ENCODE measurements around the gene TH. TPM values are rescaled to one million over a fixed set of nuclear protein-coding genes. Genes with fewer than 3 reads are reported as not detected.

The TH gene
- total RNA-seq, 1 donor from 2014 or later, result not detected

- Histone ChIP-seq H3K36me3 (ENCODE audit: control insufficient read depth in 3 of 3, insufficient read depth in 3 of 3, low read length in 3 of 3) (peaks cover 5 to 8% (median 7%) of the 10 kb centered on the region in 3 donors), H3K9me3 (ENCODE audit: control insufficient read depth in 3 of 3, low read length in 3 of 3) (no peaks in the 10 kb centered on the region), H3K4me3 (ENCODE audit: low read length in 3 of 3) (peak overlapping the region; percentile 27 to 56 (median 52)), H3K27ac (ENCODE audit: low read depth, low read length) (no peak overlapping the region), H3K4me1 (ENCODE audit: control insufficient read depth in 3 of 3, insufficient read depth in 3 of 3, low read length in 3 of 3) (peaks cover 0 to 7% (median 7%) of the 10 kb centered on the region in 3 donors), H3K27me3 (ENCODE audit: control insufficient read depth in 3 of 3, insufficient read depth in 3 of 3, low read length in 3 of 3) (peaks cover 49 to 51% (median 50%) of the 10 kb centered on the region in 3 donors), H3K9ac (ENCODE audit: low read depth in 1 of 3, low read length in 3 of 3) (peak overlapping the region in 1 of 3 donors; percentile 8)
Observed at GRCh38 chr11:2136209-2136951, 35.2 kb downstream of the TH start.

DNA sequence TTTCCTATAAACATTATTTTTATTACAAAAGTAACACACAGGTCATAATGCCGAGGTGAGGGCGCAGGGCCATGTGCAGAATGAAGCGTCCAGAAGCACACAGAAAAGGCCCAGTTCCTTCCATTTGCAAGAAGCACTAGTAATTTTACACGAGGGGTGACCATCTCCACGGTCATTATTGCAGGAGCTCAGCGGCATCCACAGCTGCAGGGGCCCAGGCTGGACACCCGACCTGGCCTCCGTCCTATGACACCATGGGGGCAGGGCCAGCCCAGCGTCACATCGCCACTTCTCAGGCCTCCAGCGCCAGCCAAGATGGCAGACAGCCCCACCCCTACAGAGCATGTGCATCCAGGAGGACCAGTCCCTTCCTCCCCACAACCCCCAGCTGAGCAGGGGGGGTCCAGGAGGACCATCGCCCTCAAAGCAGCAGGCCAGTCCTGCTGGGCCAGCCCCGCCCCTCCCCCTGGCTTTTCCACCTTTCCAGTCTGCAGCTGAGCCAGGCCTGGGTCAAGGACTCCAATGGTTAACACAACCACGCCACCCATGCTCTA is 35.9 kb downstream of the TH start:
- peaks cover 5 to 10% (median 7%) of the 10 kb centered on the region in 3 donors for H3K36me3 ChIP-seq (ENCODE audit: control insufficient read depth in 3 of 3, insufficient read depth in 3 of 3, low read length in 3 of 3)
- H3K27me3 ChIP-seq (ENCODE audit: control insufficient read depth in 3 of 3, insufficient read depth in 3 of 3, low read length in 3 of 3), result peaks cover 44 to 46% (median 46%) of the 10 kb centered on the region in 3 donors
- H3K9me3 ChIP-seq (ENCODE audit: control insufficient read depth in 3 of 3, low read length in 3 of 3), result no peaks in the 10 kb centered on the region
- peaks cover 0 to 5% (median 5%) of the 10 kb centered on the region in 3 donors for H3K4me1 ChIP-seq (ENCODE audit: control insufficient read depth in 3 of 3, insufficient read depth in 3 of 3, low read length in 3 of 3)
- H3K4me3 ChIP-seq (ENCODE audit: low read length in 3 of 3), result peak overlapping the region in 1 of 3 donors; percentile 56
- H3K9ac ChIP-seq (ENCODE audit: low read depth in 1 of 3, low read length in 3 of 3), result no peak overlapping the region
- H3K27ac ChIP-seq (ENCODE audit: low read depth, low read length), result no peak overlapping the region

DNA sequence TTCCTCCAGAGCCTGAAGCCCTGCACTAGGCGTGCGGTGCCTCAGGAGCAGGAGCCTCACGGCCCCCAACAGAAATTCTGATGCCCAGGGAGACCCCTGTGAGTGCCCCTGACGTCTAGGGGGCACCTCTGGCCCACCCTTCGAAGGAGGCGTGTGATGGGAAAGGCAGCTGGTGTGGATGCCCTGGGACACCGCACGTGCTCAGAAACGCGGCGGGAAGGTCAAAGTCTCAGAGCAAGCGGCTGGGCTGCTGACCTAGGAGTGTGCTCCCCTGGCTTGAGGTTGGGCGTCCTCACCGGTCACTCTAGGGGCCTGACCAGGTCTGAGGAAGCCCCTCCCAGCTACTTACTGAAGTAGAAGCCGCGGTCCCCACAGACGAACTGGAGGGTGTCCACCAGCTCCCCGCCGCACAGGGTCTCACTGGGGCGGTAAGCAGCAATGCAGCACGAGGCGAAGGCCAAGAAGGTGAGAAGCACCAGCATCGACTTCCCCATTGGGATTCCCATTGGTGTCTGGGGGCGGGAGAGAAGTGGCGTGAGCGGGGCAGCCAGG is 36.5 kb downstream of the TH start:
- no peak overlapping the region for H3K4me3 ChIP-seq (ENCODE audit: low read length in 3 of 3)
- no peak overlapping the region for H3K27ac ChIP-seq (ENCODE audit: low read depth, low read length)
- no peaks in the 10 kb centered on the region for H3K9me3 ChIP-seq (ENCODE audit: control insufficient read depth in 3 of 3, low read length in 3 of 3)
- peaks cover 5 to 10% (median 7%) of the 10 kb centered on the region in 3 donors for H3K36me3 ChIP-seq (ENCODE audit: control insufficient read depth in 3 of 3, insufficient read depth in 3 of 3, low read length in 3 of 3)
- H3K9ac ChIP-seq (ENCODE audit: low read depth in 1 of 3, low read length in 3 of 3), result no peak overlapping the region
- H3K27me3 ChIP-seq (ENCODE audit: control insufficient read depth in 3 of 3, insufficient read depth in 3 of 3, low read length in 3 of 3), result peaks cover 40 to 44% (median 41%) of the 10 kb centered on the region in 3 donors
- H3K4me1 ChIP-seq (ENCODE audit: control insufficient read depth in 3 of 3, insufficient read depth in 3 of 3, low read length in 3 of 3), result peaks cover 0 to 4% (median 3%) of the 10 kb centered on the region in 3 donors

DNA sequence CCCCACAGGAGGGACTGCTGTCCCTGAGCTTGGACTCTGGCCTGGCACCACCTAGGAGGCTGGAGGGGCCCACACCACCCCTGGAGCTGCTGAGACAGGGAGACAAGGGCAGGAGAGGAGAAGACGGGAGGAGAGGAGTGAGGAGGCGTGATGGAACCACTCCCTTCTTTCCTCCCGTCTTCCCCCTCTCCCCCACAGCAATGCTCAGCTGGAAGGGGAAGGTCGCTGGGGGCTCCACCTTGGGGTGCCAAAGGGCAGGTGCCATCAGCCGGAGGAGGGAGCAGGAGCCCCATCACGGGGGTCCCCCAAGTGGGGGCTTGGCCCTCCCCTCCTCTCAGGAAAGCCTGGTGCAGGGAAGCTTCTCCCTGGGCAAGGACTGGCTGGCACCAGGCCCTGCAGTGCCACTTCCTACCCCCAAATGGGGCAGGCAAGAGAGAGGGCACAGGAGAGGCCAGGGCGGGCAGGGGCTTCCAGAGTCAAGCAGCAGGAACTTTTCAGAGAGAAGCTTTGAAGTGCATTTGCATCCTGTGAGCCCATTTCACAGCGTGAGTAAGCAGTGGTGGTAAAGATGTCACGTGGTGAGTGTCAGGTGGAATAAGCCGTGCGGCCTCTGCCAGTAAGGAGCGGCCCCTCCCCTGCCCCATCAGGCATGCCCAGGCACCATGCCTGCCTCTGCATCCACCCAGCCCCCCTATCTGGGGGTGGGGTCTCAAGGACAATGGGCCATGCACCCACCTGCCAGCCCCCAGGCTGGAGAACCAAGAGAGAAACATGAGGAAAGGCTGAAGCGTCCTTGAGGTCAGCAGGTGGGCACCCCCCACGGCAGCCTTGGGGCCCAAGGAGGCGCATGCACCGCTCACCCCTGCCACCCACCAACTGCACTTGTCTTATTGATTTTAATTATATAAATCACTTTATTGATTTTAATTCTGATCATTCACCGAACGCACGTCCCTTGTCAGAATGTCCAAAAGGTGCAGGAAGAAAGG is 37.3 kb downstream of the TH start:
- Histone ChIP-seq H3K27ac (ENCODE audit: low read depth, low read length) (no peak overlapping the region), H3K36me3 (ENCODE audit: control insufficient read depth in 3 of 3, insufficient read depth in 3 of 3, low read length in 3 of 3) (peaks cover 5 to 10% (median 7%) of the 10 kb centered on the region in 3 donors), H3K4me1 (ENCODE audit: control insufficient read depth in 3 of 3, insufficient read depth in 3 of 3, low read length in 3 of 3) (peaks cover 0 to 3% (median 2%) of the 10 kb centered on the region in 3 donors), H3K9me3 (ENCODE audit: control insufficient read depth in 3 of 3, low read length in 3 of 3) (no peaks in the 10 kb centered on the region), H3K4me3 (ENCODE audit: low read length in 3 of 3) (no peak overlapping the region), H3K27me3 (ENCODE audit: control insufficient read depth in 3 of 3, insufficient read depth in 3 of 3, low read length in 3 of 3) (peaks cover 33 to 42% (median 39%) of the 10 kb centered on the region in 3 donors), H3K9ac (ENCODE audit: low read depth in 1 of 3, low read length in 3 of 3) (no peak overlapping the region)

GRCh38 chr11:2133241-2134021 is 38.2 kb downstream of the TH start:
- H3K27me3 ChIP-seq (ENCODE audit: control insufficient read depth in 3 of 3, insufficient read depth in 3 of 3, low read length in 3 of 3), result peaks cover 33 to 46% (median 39%) of the 10 kb centered on the region in 3 donors
- no peak overlapping the region for H3K9ac ChIP-seq (ENCODE audit: low read depth in 1 of 3, low read length in 3 of 3)
- no peak overlapping the region for H3K4me3 ChIP-seq (ENCODE audit: low read length in 3 of 3)
- H3K4me1 ChIP-seq (ENCODE audit: control insufficient read depth in 3 of 3, insufficient read depth in 3 of 3, low read length in 3 of 3), result peaks cover 0 to 3% (median 2%) of the 10 kb centered on the region in 3 donors
- peaks cover 5 to 10% (median 7%) of the 10 kb centered on the region in 3 donors for H3K36me3 ChIP-seq (ENCODE audit: control insufficient read depth in 3 of 3, insufficient read depth in 3 of 3, low read length in 3 of 3)
- H3K27ac ChIP-seq (ENCODE audit: low read depth, low read length), result no peak overlapping the region
- H3K9me3 ChIP-seq (ENCODE audit: control insufficient read depth in 3 of 3, low read length in 3 of 3), result no peaks in the 10 kb centered on the region

GRCh38 chr11:2132874-2133240 is 38.8 kb downstream of the TH start:
- no peak overlapping the region for H3K27ac ChIP-seq (ENCODE audit: low read depth, low read length)
- H3K27me3 ChIP-seq (ENCODE audit: control insufficient read depth in 3 of 3, insufficient read depth in 3 of 3, low read length in 3 of 3), result peaks cover 33 to 46% (median 39%) of the 10 kb centered on the region in 3 donors
- peaks cover 0 to 3% (median 2%) of the 10 kb centered on the region in 3 donors for H3K4me1 ChIP-seq (ENCODE audit: control insufficient read depth in 3 of 3, insufficient read depth in 3 of 3, low read length in 3 of 3)
- H3K36me3 ChIP-seq (ENCODE audit: control insufficient read depth in 3 of 3, insufficient read depth in 3 of 3, low read length in 3 of 3), result peaks cover 5 to 10% (median 7%) of the 10 kb centered on the region in 3 donors
- no peaks in the 10 kb centered on the region for H3K9me3 ChIP-seq (ENCODE audit: control insufficient read depth in 3 of 3, low read length in 3 of 3)
- no peak overlapping the region for H3K9ac ChIP-seq (ENCODE audit: low read depth in 1 of 3, low read length in 3 of 3)
- no peak overlapping the region for H3K4me3 ChIP-seq (ENCODE audit: low read length in 3 of 3)

GRCh38 chr11:2132246-2132645 is 39.4 kb downstream of the TH start:
- peaks cover 33 to 40% (median 39%) of the 10 kb centered on the region in 3 donors for H3K27me3 ChIP-seq (ENCODE audit: control insufficient read depth in 3 of 3, insufficient read depth in 3 of 3, low read length in 3 of 3)
- H3K36me3 ChIP-seq (ENCODE audit: control insufficient read depth in 3 of 3, insufficient read depth in 3 of 3, low read length in 3 of 3), result peaks cover 5 to 10% (median 7%) of the 10 kb centered on the region in 3 donors
- no peak overlapping the region for H3K27ac ChIP-seq (ENCODE audit: low read depth, low read length)

DNA sequence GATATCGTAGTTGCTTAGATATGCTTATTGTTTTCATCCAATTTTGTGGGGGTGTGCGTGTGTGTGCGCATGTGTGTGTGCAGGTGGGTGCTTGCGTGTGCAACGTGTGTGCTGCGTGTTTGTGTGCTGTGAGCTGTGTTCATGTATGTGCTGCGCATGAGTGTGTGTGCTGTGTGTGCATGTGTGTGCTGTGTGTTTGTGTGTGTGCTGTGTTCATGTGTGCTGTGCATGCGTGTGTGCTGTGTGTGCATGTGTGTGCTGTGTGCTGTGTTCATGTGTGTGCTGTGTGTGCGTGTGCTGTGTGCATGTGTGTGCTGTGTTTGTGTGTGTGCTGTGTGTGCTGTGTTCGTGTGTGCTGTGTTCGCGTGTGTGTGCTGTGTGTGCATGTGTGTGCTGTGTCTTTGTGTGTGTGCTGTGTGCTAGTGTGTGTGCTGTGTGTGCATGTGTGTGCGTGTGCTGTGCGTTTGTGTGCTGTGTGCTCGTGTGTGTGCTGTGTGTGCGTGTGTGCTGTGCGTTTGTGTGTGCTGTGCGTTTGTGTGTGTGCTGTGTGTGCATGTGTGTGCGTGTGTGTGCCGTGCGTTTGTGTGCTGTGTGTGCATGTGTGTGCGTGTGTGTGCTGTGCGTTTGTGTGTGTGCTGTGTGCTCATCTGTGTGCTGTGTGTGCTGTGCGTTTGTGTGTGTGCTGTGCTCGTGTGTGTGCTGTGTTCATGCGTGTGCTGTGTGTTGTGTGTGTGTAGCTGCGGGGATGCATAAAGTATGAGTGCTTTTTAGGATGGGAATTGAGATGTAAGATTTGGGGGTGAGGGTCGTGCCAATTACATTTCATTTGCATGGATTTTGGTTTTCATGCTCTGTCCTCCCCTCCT is 40.0 kb downstream of the TH start:
- Histone ChIP-seq H3K27ac (ENCODE audit: low read depth, low read length) (no peak overlapping the region), H3K36me3 (ENCODE audit: control insufficient read depth in 3 of 3, insufficient read depth in 3 of 3, low read length in 3 of 3) (peaks cover 5 to 10% (median 7%) of the 10 kb centered on the region in 3 donors), H3K9ac (ENCODE audit: low read depth in 1 of 3, low read length in 3 of 3) (no peak overlapping the region), H3K27me3 (ENCODE audit: control insufficient read depth in 3 of 3, insufficient read depth in 3 of 3, low read length in 3 of 3) (peaks cover 28 to 40% (median 37%) of the 10 kb centered on the region in 3 donors), H3K4me3 (ENCODE audit: low read length in 3 of 3) (no peak overlapping the region), H3K4me1 (ENCODE audit: control insufficient read depth in 3 of 3, insufficient read depth in 3 of 3, low read length in 3 of 3) (peaks cover 0 to 3% (median 2%) of the 10 kb centered on the region in 3 donors), H3K9me3 (ENCODE audit: control insufficient read depth in 3 of 3, low read length in 3 of 3) (no peaks in the 10 kb centered on the region)

More at GRCh38 chr11:2132246-2132645, 39.4 kb downstream of the TH start:
- Histone ChIP-seq H3K4me1 (ENCODE audit: control insufficient read depth in 3 of 3, insufficient read depth in 3 of 3, low read length in 3 of 3) (peaks cover 0 to 3% (median 2%) of the 10 kb centered on the region in 3 donors), H3K9ac (ENCODE audit: low read depth in 1 of 3, low read length in 3 of 3) (no peak overlapping the region), H3K4me3 (ENCODE audit: low read length in 3 of 3) (no peak overlapping the region), H3K9me3 (ENCODE audit: control insufficient read depth in 3 of 3, low read length in 3 of 3) (no peaks in the 10 kb centered on the region)
